ENCODE data around the gene CTTNBP2.

Gene CTTNBP2

DNA sequence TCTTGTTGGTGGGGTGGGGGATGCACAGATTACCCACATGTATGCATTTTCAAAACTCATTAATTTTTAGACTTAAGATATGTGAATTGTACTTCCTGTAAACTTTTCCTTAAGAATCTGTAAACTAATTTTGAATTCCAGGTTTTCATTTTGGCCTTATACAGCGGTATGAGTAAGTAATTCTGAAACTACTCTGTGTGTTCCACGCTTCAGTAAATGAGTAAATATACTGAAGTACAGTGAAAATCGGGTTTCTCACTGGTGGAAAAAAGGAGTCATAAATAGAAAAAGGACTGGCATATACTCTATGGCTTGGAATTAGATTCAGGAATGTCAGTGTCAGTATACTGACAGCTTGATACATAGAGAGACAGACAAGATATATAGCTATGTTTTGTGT is 72.8 kb downstream of the CTTNBP2 start:
- Mint-ChIP-seq H3K4me3 (no peak overlapping the region), H3K36me3 (ENCODE audit: low read depth) (peaks cover 6% of the 10 kb centered on the region), H3K4me1 (no peaks in the 10 kb centered on the region), H3K27me3 (ENCODE audit: low read depth) (no peaks in the 10 kb centered on the region), H3K9me3 (no peaks in the 10 kb centered on the region), H3K27ac (peak overlapping the region in 2 of 3 experiments; percentile 0 to 57)
- TF ChIP-seq, protein P1, sequence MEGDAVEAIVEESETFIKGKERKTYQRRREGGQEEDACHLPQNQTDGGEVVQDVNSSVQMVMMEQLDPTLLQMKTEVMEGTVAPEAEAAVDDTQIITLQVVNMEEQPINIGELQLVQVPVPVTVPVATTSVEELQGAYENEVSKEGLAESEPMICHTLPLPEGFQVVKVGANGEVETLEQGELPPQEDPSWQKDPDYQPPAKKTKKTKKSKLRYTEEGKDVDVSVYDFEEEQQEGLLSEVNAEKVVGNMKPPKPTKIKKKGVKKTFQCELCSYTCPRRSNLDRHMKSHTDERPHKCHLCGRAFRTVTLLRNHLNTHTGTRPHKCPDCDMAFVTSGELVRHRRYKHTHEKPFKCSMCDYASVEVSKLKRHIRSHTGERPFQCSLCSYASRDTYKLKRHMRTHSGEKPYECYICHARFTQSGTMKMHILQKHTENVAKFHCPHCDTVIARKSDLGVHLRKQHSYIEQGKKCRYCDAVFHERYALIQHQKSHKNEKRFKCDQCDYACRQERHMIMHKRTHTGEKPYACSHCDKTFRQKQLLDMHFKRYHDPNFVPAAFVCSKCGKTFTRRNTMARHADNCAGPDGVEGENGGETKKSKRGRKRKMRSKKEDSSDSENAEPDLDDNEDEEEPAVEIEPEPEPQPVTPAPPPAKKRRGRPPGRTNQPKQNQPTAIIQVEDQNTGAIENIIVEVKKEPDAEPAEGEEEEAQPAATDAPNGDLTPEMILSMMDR (IDR thresholded peaks at IDR 0.05; ENCODE audit: unreplicated experiment in 3 of 3) = no peak

DNA sequence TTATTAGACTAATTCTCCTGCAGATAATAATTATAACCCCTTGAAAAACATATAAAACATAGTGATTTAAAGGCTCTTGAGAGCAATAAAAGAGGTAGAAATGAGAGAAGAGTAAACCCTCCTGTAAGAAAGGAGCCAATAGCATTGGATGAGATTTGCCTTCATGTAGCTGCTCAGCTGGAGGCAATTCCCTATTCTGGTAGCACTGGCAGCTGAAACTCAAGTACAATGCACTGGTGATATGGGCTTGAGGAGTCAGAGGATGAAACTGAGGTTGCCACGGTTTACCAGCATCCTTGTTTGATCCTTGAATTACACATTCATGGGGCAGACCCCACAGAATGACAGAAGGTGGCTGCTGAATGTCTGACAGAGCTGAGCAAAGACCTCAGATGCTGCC is 76.4 kb downstream of the CTTNBP2 start:
- Mint-ChIP-seq H3K27ac (no peak overlapping the region), H3K9me3 (no peaks in the 10 kb centered on the region), H3K4me1 (no peaks in the 10 kb centered on the region), H3K4me3 (no peak overlapping the region), H3K27me3 (ENCODE audit: low read depth) (no peaks in the 10 kb centered on the region), H3K36me3 (ENCODE audit: low read depth) (peaks cover 12% of the 10 kb centered on the region)
- TF ChIP-seq, protein P1 (IDR thresholded peaks at IDR 0.05; ENCODE audit: unreplicated experiment in 3 of 3) = no peak

DNA sequence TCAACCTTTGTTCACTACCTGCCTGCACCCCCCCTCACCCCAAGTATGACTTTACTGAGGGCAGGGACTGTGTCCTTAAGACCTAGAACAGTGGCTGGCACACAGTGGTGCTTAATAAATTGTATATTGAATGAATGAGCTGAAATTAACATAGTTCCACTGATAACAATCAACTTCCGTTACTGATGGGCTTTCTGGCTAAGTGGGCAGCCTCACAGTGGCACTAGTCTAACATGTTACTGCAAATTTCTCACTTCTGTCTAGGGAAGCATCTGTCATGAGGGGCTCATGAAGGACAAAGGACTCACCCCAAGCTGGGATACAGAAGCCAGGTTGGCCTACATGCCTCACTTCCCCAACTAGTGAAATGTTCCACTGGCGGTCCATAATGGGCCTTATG is 79.3 kb downstream of the CTTNBP2 start:
- TF ChIP-seq, protein P1 (IDR thresholded peaks at IDR 0.05; ENCODE audit: unreplicated experiment in 3 of 3) = no peak
- H3K9me3 Mint-ChIP-seq = no peaks in the 10 kb centered on the region
- no peaks in the 10 kb centered on the region for H3K4me1 Mint-ChIP-seq
- H3K4me3 Mint-ChIP-seq = no peak overlapping the region
- H3K36me3 Mint-ChIP-seq (ENCODE audit: low read depth) = peaks cover 26% of the 10 kb centered on the region
- H3K27me3 Mint-ChIP-seq (ENCODE audit: low read depth) = no peaks in the 10 kb centered on the region
- peak overlapping the region in 2 of 3 experiments; percentile 40 to 59 for H3K27ac Mint-ChIP-seq

DNA sequence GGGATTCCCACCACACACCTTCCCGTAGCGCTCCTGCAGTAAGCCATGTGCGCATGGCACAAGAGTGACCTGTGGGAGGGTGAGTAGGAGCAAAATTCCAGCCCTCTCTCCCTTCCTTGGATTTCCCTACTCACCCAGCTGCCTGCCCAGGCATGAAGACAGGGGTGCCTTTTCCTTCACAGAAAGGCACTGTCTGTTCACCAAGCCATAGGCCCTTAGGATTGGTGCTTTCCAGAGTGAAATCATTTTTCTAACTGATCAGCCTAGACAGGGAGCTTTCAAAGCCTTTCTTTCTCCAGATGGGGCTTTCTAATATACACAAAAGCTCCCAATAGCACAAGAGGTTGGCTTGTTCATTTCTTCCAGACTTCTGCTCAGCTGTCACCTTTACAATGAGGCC is 79.7 kb downstream of the CTTNBP2 start:
- H3K9me3 Mint-ChIP-seq = no peaks in the 10 kb centered on the region
- no peak overlapping the region for H3K4me3 Mint-ChIP-seq
- TF ChIP-seq, protein P1 (IDR thresholded peaks at IDR 0.05; ENCODE audit: unreplicated experiment in 3 of 3) = no peak
- peak overlapping the region in 2 of 3 experiments; percentile 40 to 59 for H3K27ac Mint-ChIP-seq
- H3K36me3 Mint-ChIP-seq (ENCODE audit: low read depth) = peaks cover 26% of the 10 kb centered on the region
- no peaks in the 10 kb centered on the region for H3K4me1 Mint-ChIP-seq
- no peaks in the 10 kb centered on the region for H3K27me3 Mint-ChIP-seq (ENCODE audit: low read depth)

DNA sequence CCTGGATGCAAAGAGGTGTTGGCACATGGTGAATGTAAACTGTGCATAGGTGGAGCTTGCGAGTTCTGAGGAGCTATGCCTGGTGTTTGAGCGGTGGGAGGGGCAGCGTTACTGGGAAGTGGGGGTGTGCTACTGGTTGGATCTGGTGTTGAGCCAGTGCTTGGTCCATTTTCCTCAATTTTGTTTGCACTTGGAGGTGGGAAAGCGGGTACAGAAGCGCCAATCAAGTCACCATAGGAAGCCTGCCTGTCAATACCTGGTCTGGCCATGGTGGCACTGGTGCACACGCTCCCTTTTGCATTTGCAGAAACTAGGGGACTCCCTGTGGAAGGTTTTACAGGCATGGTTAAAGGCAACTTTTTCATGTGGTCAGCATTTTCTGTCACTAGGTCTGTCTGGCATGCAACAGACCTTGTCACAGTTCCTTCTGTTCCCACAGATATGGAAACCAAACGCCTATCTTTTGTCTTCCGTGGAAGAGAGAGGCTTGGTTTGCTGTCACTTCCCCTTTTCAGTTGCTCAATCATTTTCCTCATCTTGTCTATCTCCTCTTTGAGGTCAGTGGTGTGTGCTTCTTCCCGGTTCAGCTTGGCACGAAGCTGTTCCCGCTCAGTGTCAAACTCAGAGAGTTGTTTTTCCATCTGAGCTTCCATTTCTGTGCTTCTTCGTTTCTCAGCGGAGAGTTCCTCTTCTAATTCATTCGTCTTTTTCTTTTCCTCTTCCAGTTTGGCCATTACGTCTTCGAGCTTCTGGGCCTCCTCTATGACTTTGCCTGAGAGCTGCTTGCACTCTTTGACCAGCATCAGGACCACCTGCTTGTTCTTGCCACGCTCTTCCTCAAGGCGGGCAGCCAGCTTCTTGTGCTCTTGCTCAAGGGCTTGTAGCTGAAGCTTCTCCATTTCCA is 81.1 kb downstream of the CTTNBP2 start:
- Mint-ChIP-seq H3K4me1 (no peaks in the 10 kb centered on the region), H3K4me3 (no peak overlapping the region), H3K27ac (no peak overlapping the region), H3K36me3 (ENCODE audit: low read depth) (peaks cover 28% of the 10 kb centered on the region), H3K9me3 (no peaks in the 10 kb centered on the region), H3K27me3 (ENCODE audit: low read depth) (no peaks in the 10 kb centered on the region)
- TF ChIP-seq, protein P1 (IDR thresholded peaks at IDR 0.05; ENCODE audit: unreplicated experiment in 3 of 3) = no peak

DNA sequence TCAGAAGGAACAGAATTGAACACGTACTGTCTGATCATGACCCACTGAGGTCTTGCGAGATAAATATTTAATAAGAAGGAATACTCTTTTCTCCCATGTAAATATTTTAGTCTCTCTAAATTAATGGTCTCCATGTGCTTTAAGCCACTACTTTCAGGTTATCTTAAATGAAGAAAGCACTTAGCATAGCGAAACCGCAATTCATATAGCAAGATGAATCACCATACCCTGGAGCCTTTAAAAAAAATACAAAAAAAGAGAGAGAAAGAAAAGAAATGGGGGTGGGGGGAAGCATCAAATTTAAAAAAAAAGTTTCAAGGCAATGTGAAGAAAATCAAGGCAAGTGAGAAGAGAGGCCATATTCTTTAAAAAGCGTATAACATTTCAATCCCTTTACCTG is 82.5 kb downstream of the CTTNBP2 start:
- H3K9me3 Mint-ChIP-seq = no peaks in the 10 kb centered on the region
- H3K27ac Mint-ChIP-seq = no peak overlapping the region
- no peak overlapping the region for H3K4me3 Mint-ChIP-seq

More for the DNA sequence above, 82.5 kb downstream of the CTTNBP2 start:
- H3K27me3 Mint-ChIP-seq (ENCODE audit: low read depth) = no peaks in the 10 kb centered on the region
- peaks cover 32% of the 10 kb centered on the region for H3K36me3 Mint-ChIP-seq (ENCODE audit: low read depth)
- H3K4me1 Mint-ChIP-seq = no peaks in the 10 kb centered on the region
- TF ChIP-seq, protein P1 (IDR thresholded peaks at IDR 0.05; ENCODE audit: unreplicated experiment in 3 of 3) = no peak

Measured in nephron (organoid).